HepG2 (cell line): ENCODE data around the gene TSPAN15. TPM values are rescaled to one million over a fixed set of nuclear protein-coding genes. Genes with fewer than 3 reads are reported as not detected.

Experiments
- ARHGAP35 ChIP-seq: sonication (generic); formaldehyde crosslinking; IDR thresholded peaks from 2 replicates; pipeline ENCODE4 v1.9.0; 2022; ENCODE audit warnings: mild to moderate bottlenecking, inconsistent platforms, moderate library complexity, missing genetic modification reagents, borderline replicate concordance
- BRCA1 ChIP-seq: sonication (generic); formaldehyde crosslinking; IDR thresholded peaks from 2 replicates; pipeline ENCODE4 v1.4.0; 2020; ENCODE audit warnings: missing genetic modification reagents
- CBX2 ChIP-seq, 2 experiments: fragments of 200-600 bp in 1 of 2; sonication (generic); formaldehyde crosslinking in 1 of 2; IDR thresholded peaks; 2 replicates each; pipeline versions ENCODE4 v1.7.0 to v1.8.1; 2018 to 2022; ENCODE audit warnings: low read depth in 2 of 2, low read length in 1 of 2, mild to moderate bottlenecking in 1 of 2, missing genetic modification reagents in 1 of 2
- CEBPB ChIP-seq: IDR thresholded peaks from 2 replicates; pipeline ENCODE4 v1.6.1; 2011; ENCODE audit warnings: low read depth, low read length, improper control_type of control experiment, borderline replicate concordance
- ESRRA ChIP-seq: sonication (generic); formaldehyde crosslinking; IDR thresholded peaks from 2 replicates; pipeline ENCODE4 v1.5.1; 2020; ENCODE audit warnings: mild to moderate bottlenecking, low read depth, missing genetic modification reagents
- FOXJ3 ChIP-seq: sonication (generic); formaldehyde crosslinking; IDR thresholded peaks from 2 replicates; pipeline ENCODE4 v1.4.0; 2020; ENCODE audit warnings: missing genetic modification reagents, mild to moderate bottlenecking, borderline replicate concordance
- FOXM1 ChIP-seq: sonication (generic); formaldehyde crosslinking; IDR thresholded peaks from 2 replicates; pipeline ENCODE4 v1.5.0; 2020; ENCODE audit warnings: missing genetic modification reagents
- KDM3A ChIP-seq: IDR thresholded peaks from 2 replicates; pipeline ENCODE4 v1.6.1; 2018; ENCODE audit warnings: low read depth, missing compliant biosample characterization
- NCOA1 ChIP-seq: sonication (generic); formaldehyde crosslinking; IDR thresholded peaks from 2 replicates; pipeline ENCODE4 v1.9.0; 2021; ENCODE audit warnings: missing genetic modification reagents
- NCOA2 ChIP-seq: sonication (generic); formaldehyde crosslinking; IDR thresholded peaks from 2 replicates; pipeline ENCODE4 v1.8.0; 2022; ENCODE audit warnings: inconsistent platforms
- NFE2L1 ChIP-seq: sonication (generic); formaldehyde crosslinking; IDR thresholded peaks from 2 replicates; pipeline ENCODE4 v1.4.0; 2020; ENCODE audit warnings: missing genetic modification reagents, mild to moderate bottlenecking, borderline replicate concordance
- NR2F6 ChIP-seq, 2 experiments: IDR thresholded peaks; 2 replicates each; pipeline ENCODE4 v1.6.1; 2016; ENCODE audit warnings: antibody characterized with exemption in 1 of 2, mild to moderate bottlenecking in 1 of 2
- PCBP2 ChIP-seq: fragments of 200-400 bp; formaldehyde crosslinking; optimal IDR thresholded peaks from 2 replicates; pipeline ENCODE3; 2018; ENCODE audit warnings: low read length, low read depth; ENCODE audit not compliant: poor library complexity, severe bottlenecking
- PHF20 ChIP-seq: sonication (generic); formaldehyde crosslinking; IDR thresholded peaks from 2 replicates; pipeline ENCODE4 v1.5.0; 2020; ENCODE audit warnings: mild to moderate bottlenecking, missing genetic modification reagents
- XBP1 ChIP-seq: sonication (generic); formaldehyde crosslinking; IDR thresholded peaks from 2 replicates; pipeline ENCODE4 v1.5.0; 2020; ENCODE audit warnings: missing genetic modification reagents
- ZNF12 ChIP-seq: sonication (generic); formaldehyde crosslinking; IDR thresholded peaks from 2 replicates; pipeline ENCODE4 v1.5.0; 2020; ENCODE audit warnings: missing genetic modification reagents
- ZNF253 ChIP-seq: sonication (generic); formaldehyde crosslinking; IDR thresholded peaks from 2 replicates; pipeline ENCODE4 v1.8.0; 2022; ENCODE audit warnings: mild to moderate bottlenecking, missing genetic modification reagents, borderline replicate concordance
- ZNF263 ChIP-seq: sonication (generic); formaldehyde crosslinking; IDR thresholded peaks from 2 replicates; pipeline ENCODE4 v1.4.0; 2020; ENCODE audit warnings: missing genetic modification reagents
- ZNF343 ChIP-seq: sonication (generic); formaldehyde crosslinking; IDR thresholded peaks from 2 replicates; pipeline ENCODE4 v1.4.0; 2020; ENCODE audit warnings: mild to moderate bottlenecking, missing genetic modification reagents
- ZNF468 ChIP-seq: sonication (generic); formaldehyde crosslinking; IDR thresholded peaks from 2 replicates; pipeline ENCODE4 v1.8.0; 2022; ENCODE audit warnings: mild to moderate bottlenecking, moderate library complexity, missing genetic modification reagents
- ZNF530 ChIP-seq: sonication (generic); formaldehyde crosslinking; IDR thresholded peaks from 2 replicates; pipeline ENCODE4 v1.5.0; 2020; ENCODE audit warnings: low read depth, mild to moderate bottlenecking, missing genetic modification reagents
- ZNF546 ChIP-seq: sonication (generic); formaldehyde crosslinking; conservative IDR thresholded peaks from 2 replicates; pipeline ENCODE4 v1.8.1; 2023; ENCODE audit warnings: mild to moderate bottlenecking, missing genetic modification reagents
- ZSCAN20 ChIP-seq: sonication (generic); formaldehyde crosslinking; IDR thresholded peaks from 2 replicates; pipeline ENCODE4 v1.4.0; 2020; ENCODE audit warnings: missing genetic modification reagents, mild to moderate bottlenecking, borderline replicate concordance
- polyA plus RNA-seq, 8 experiments: library from polyadenylated mRNA; depleted of rRNA in 3 of 8; stranded (reverse) in 7 of 8; unstranded in 1 of 8; fragments of >200 nt; fragmentation: Illumina TruSeq in 4 of 8; extraction: Trizol in 4 of 8; gene quantifications; 2 replicates each; pipeline versions ENCODE4 v1.2.1 to v1.2.3, GENCODE V29; 2011 to 2016; ENCODE audit warnings: low read depth in 4 of 8, missing spikeins in 1 of 8, mixed read lengths in 1 of 8; ENCODE audit not compliant: insufficient read depth in 1 of 8
- total RNA-seq, 5 experiments: library from RNA; depleted of rRNA; stranded (reverse); fragments of >200 nt; fragmentation: Illumina TruSeq; extraction: Trizol; gene quantifications; 2 replicates each; pipeline ENCODE4 v1.2.3, GENCODE V29; 2016; ENCODE audit warnings: low read depth in 1 of 5
- TF ChIP-seq, protein P1 (sequence below): sonication (generic); formaldehyde crosslinking; IDR thresholded peaks from 2 replicates; pipeline ENCODE4 v1.4.0; 2020; ENCODE audit warnings: missing genetic modification reagents
- TF ChIP-seq, protein P2 (sequence below): sonication (generic); formaldehyde crosslinking; conservative IDR thresholded peaks from 2 replicates; pipeline ENCODE4 v1.8.0; 2022; ENCODE audit warnings: mild to moderate bottlenecking, moderate library complexity, missing genetic modification reagents
- TF ChIP-seq, protein P3 (sequence below): sonication (generic); formaldehyde crosslinking; IDR thresholded peaks from 2 replicates; pipeline ENCODE4 v1.4.0; 2020; ENCODE audit warnings: missing genetic modification reagents

TSPAN15 gene
- total and polyA plus RNA-seq, 2 of the 13 experiments (the other 11 are each of a cell fraction or from before 2014, with no cell fraction given) = 0.27 to 3.2 TPM

DNA sequence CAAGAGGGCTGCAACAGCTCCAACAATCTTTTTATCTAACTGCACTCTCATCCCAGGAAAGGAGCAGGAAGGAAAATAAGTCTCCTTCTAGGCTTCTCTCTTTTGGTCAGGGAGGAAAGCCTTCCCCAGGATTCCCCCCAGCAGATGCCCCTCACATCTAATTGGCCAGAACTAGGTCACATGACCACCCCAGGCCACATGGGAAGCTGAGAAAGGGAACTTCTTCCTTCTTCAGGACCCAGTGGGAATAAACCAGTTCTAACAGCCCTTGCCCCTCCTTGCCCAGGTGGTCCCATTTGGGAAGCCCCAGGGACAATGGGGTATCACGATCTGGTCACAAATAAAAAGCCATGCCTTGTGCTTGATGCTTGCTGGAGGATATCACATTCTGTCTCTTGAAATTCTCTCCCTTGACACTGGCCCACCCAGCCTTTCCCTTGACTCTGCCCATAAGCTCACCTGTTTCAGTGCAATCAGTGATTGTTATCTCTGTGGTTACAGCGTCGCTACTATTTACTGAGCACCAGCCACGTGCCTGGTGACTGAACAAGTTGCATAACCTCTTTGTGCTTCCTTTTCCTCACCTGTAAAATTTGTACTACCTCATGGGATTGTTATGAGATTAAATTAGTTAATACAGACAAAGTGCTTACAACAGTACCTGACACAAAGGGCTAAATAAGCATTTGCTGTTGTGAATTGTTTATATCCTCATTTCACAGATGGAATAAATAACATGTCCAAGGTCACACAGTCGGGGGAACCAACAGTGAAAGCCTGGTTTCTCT is 25.6 kb upstream of the TSPAN15 start (continued):
- TF ChIP-seq ARHGAP35 (CRISPR knock-in tag) (no peak), NCOA1 (CRISPR knock-in tag) (no peak), PHF20 (CRISPR knock-in tag) (no peak), ZNF343 (CRISPR knock-in tag) (no peak), NR2F6 (IDR thresholded peaks at IDR 0.05) (no peak), NR2F6 (CRISPR knock-in tag; IDR thresholded peaks at IDR 0.05) (peak; percentile 63), ZSCAN20 (no peak), ESRRA (no peak), PCBP2 (no peak), ZNF530 (CRISPR knock-in tag) (no peak), CEBPB (peak; percentile 88), FOXM1 (CRISPR knock-in tag) (no peak), ZNF263 (CRISPR knock-in tag) (no peak), FOXJ3 (CRISPR knock-in tag) (peak; percentile 53; the same call in 1 of the 2 replicates), ZNF253 (CRISPR knock-in tag) (no peak), CBX2 (IDR thresholded peaks at IDR 0.05; ENCODE audit: low read depth, low read length) (no peak), CBX2 (CRISPR knock-in tag; IDR thresholded peaks at IDR 0.05; ENCODE audit: low read depth) (no peak), KDM3A (CRISPR knock-in tag) (peak; percentile 80; the same call in 1 of the 2 replicates), ZNF468 (CRISPR knock-in tag) (no peak), BRCA1 (CRISPR knock-in tag) (no peak), NCOA2 (CRISPR knock-in tag) (peak; percentile 87), ZNF12 (CRISPR knock-in tag) (peak; percentile 17; the same call in 1 of the 2 replicates), NFE2L1 (no peak), ZNF546 (CRISPR knock-in tag) (no peak), XBP1 (no peak)
- TF ChIP-seq, protein P1, sequence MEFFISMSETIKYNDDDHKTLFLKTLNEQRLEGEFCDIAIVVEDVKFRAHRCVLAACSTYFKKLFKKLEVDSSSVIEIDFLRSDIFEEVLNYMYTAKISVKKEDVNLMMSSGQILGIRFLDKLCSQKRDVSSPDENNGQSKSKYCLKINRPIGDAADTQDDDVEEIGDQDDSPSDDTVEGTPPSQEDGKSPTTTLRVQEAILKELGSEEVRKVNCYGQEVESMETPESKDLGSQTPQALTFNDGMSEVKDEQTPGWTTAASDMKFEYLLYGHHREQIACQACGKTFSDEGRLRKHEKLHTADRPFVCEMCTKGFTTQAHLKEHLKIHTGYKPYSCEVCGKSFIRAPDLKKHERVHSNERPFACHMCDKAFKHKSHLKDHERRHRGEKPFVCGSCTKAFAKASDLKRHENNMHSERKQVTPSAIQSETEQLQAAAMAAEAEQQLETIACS (CRISPR knock-in tag) = no peak
- TF ChIP-seq, protein P2, sequence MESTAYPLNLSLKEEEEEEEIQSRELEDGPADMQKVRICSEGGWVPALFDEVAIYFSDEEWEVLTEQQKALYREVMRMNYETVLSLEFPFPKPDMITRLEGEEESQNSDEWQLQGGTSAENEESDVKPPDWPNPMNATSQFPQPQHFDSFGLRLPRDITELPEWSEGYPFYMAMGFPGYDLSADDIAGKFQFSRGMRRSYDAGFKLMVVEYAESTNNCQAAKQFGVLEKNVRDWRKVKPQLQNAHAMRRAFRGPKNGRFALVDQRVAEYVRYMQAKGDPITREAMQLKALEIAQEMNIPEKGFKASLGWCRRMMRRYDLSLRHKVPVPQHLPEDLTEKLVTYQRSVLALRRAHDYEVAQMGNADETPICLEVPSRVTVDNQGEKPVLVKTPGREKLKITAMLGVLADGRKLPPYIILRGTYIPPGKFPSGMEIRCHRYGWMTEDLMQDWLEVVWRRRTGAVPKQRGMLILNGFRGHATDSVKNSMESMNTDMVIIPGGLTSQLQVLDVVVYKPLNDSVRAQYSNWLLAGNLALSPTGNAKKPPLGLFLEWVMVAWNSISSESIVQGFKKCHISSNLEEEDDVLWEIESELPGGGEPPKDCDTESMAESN (CRISPR knock-in tag) = peak; percentile 61; the same call in 1 of the 2 replicates
- TF ChIP-seq, protein P3, sequence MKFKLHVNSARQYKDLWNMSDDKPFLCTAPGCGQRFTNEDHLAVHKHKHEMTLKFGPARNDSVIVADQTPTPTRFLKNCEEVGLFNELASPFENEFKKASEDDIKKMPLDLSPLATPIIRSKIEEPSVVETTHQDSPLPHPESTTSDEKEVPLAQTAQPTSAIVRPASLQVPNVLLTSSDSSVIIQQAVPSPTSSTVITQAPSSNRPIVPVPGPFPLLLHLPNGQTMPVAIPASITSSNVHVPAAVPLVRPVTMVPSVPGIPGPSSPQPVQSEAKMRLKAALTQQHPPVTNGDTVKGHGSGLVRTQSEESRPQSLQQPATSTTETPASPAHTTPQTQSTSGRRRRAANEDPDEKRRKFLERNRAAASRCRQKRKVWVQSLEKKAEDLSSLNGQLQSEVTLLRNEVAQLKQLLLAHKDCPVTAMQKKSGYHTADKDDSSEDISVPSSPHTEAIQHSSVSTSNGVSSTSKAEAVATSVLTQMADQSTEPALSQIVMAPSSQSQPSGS (CRISPR knock-in tag) = peak; percentile 73; the same call in 1 of the 2 replicates
